AG10803 (cell line): ENCODE data around the gene NMRAL1.
A peak's percentile ranks its signal among the peaks of the same experiment; 100 is the strongest.

Source experiments
- DNase-seq: peaks from one replicate; pipeline ENCODE4 v3.0.0; 2010; ENCODE audit warnings: low read depth
- H3K4me3 ChIP-seq: 2 replicates; pipeline ENCODE4 v1.5.1; 2011; ENCODE audit warnings: mild to moderate bottlenecking, low read length, control low read depth
- CTCF ChIP-seq: conservative IDR thresholded peaks from 2 replicates; pipeline ENCODE4 v1.5.1; 2011; ENCODE audit warnings: mild to moderate bottlenecking, low read length, control low read depth, inconsistent platforms

The NMRAL1 gene

DNA sequence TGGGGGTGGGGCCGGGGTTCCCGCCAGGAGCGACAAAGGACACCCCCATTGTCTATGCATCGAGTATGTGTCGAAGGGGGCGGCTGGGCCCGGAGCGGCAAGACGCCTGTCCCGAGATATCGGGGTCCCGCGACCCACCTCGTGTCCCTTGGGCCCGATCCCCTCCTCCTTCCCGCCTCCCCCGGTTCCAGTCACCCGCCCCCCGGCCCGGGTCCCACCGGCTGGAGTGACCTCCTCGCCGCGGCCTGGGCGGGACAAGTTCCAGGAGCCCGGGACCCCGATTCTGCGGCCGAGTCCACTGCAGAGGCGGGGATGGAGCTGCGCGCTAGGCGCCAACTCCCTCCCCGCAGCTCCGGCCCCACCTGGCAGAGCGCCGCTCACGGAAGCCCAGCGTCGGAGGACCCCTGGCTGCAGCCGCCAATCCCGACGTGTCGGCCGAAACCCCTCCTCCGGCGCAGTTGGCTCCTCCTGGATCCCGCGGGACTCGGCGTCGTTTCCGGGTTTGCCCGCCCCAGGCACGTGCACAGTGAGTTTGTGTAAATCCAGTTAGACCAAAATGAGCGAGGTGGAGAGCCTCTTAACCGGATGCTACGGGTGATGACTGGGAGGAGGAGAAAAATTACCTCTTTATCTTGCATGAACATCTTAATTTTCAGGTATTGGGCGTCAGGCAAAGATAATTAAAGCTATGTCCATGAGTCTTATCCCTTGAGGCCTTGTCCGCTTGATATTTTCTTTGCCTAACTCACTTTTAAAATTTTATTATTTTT lies at the start of gene NMRAL1:
Gene NMRAL1 (minus strand): TSS at position 434 of the 770 bp plus-strand sequence. CDS start 493 bp downstream, outside the sequence.
- no peak for TF ChIP-seq CTCF
- H3K4me3 ChIP-seq: peak within 1 kb of the TSS; percentile 70
- DNase-seq: peak; percentile 82

GRCh38 chr16:4523686-4524085 lies 49.3 kb upstream of the NMRAL1 start:
- DNase-seq: no peak
- H3K4me3 ChIP-seq: no peak overlapping the region
- no peak for TF ChIP-seq CTCF

DNA sequence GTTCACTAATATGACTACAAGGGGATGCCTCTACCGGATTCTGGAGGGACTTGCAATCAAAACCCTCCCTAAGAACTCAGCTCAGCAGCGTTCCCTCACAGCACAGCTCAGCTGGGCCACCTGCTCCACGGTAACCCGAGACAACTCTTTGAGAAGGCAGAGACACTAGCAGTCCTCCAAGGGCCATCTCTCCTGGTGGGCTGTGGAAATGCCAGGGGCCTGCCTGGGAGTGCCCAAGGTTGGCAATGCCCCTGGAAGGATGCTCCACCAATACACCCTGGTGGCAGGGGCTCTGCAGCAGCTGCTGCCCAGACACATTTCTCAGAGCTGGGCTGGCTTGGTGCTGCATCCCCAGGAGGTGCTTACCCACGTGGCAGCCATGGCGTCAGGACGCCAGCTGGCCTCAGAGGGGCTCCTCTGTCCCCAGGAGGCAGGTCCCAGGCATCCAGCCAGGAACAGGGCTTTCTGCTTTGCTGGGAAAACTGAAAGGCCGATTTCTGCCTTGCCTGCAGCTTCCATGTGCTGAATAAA lies 47.7 kb upstream of the NMRAL1 start:
- DNase-seq: no peak
- TF ChIP-seq CTCF: no peak
- H3K4me3 ChIP-seq: no peak overlapping the region

GRCh38 chr16:4520913-4521312 lies 46.5 kb upstream of the NMRAL1 start:
- peak; percentile 33 for DNase-seq
- H3K4me3 ChIP-seq: no peak overlapping the region
- TF ChIP-seq CTCF: no peak

DNA sequence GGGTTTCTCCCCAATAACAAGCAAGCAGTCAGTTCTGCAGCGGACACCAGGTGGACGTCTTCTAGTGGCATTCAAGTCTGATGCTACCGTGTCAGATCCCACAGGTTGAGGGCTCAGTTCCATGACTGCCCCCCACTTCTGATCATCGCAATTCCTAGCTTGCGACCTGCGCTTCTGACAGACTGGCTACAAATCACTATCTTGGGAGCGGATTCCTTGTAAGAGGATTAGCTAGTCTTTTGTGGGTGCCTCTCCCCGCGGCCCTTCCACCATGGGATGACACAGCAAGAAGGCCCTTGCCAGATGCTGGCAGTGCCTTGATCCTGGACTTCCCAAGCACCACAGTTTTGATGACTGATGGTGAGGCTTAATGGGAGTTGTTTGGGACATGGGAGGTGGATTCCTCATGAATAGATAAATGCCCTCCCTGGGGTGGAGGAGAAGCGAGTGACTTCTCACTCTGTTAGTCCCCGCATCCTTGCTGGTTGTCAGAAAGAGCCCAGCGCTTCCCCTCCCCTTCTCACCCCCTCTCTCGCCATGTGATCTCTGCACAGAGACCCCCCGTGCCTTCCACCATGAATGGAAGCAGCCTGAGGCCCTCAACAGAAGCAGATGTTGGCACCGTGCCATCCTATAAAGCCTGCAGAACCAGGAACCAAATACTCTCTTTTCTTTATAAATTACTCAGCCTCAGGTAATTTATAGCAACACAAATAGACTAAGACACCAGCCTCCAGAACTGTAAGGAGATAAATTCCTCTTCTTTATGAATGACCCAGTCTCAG lies 45.0 kb upstream of the NMRAL1 start:
- TF ChIP-seq CTCF: no peak
- DNase-seq: no peak

DNA sequence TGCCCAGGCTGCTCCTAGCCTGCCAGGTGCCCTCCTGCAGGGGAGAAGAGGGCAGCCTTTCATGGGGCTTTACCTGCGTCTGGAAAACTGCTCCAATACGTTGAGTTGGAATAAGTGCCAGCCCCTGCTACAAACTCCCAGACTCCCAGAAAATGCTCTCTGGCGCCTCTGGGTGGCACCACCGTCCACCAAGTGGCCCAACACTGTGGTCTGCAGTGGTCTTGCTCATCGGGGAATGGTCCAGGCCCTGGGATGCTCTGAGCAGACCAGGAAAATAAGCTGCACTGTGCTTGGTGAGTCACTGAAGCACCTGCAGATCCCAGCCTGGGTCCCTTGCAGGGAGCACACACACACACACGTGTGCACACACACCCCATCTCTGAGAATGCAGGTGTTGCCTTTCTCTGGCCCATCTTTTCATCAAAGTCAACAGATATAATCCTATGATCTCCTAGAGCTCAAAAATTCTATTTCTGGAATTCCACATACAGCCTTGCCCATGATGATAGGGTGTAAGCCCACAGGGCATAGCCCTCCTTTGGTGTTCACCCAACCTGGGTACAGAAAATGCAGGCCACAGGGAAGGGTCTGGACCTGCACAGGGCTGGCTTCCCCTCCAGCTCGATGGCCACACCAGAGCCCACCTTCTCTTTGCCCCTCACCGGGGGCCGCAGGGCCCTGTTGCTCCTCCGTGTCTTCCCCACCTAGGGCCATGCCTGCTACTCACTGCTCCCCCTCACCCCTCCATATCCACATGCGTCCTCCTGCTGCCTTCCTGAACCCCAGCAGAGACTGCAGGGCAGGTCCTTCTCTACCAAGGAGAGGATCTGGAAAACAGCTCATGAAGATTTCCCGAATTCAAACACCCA lies 43.6 kb upstream of the NMRAL1 start:
- no peak overlapping the region for H3K4me3 ChIP-seq
- DNase-seq: no peak
- peak; percentile 48 for TF ChIP-seq CTCF

More for the DNA sequence above, 45.0 kb upstream of the NMRAL1 start:
- H3K4me3 ChIP-seq: no peak overlapping the region
